HepG2 (cell line): Measurements from ENCODE around the gene PGRMC2. TPM values are rescaled to one million over a fixed set of nuclear protein-coding genes. Genes with fewer than 3 reads are reported as not detected.

Experiments used
- ARID3A ChIP-seq: IDR thresholded peaks from 2 replicates; pipeline ENCODE4 v1.6.1; 2012; ENCODE audit warnings: low read depth, low read length, improper control_type of control experiment
- CREB3 ChIP-seq: sonication (generic); formaldehyde crosslinking; IDR thresholded peaks from 2 replicates; pipeline ENCODE4 v1.5.0; 2020; ENCODE audit warnings: missing genetic modification reagents
- ELF1 ChIP-seq: sonication (generic); formaldehyde crosslinking; IDR thresholded peaks from 2 replicates; pipeline ENCODE4 v1.4.0; 2020; ENCODE audit warnings: missing genetic modification reagents
- GATA4 ChIP-seq: sonication (generic); IDR thresholded peaks from 2 replicates; pipeline ENCODE4 v1.6.1; 2016; ENCODE audit warnings: antibody characterized with exemption, low read depth, borderline replicate concordance
- HOXA7 ChIP-seq: sonication (generic); formaldehyde crosslinking; IDR thresholded peaks from 2 replicates; pipeline ENCODE4 v1.8.1; 2022; ENCODE audit warnings: mild to moderate bottlenecking, missing genetic modification reagents, moderate library complexity
- JUNB ChIP-seq: sonication (generic); formaldehyde crosslinking; IDR thresholded peaks from 2 replicates; pipeline ENCODE4 v1.8.0; 2022; ENCODE audit warnings: missing genetic modification reagents, mild to moderate bottlenecking, borderline replicate concordance
- KAT8 ChIP-seq: IDR thresholded peaks from 2 replicates; pipeline ENCODE4 v1.6.1; 2016; ENCODE audit warnings: missing genetic modification reagents, missing compliant biosample characterization
- MYPOP ChIP-seq: sonication (generic); formaldehyde crosslinking; IDR thresholded peaks from 2 replicates; pipeline ENCODE4 v1.8.1; 2023; ENCODE audit warnings: mild to moderate bottlenecking, moderate library complexity, missing genetic modification reagents
- POGK ChIP-seq: sonication (generic); formaldehyde crosslinking; conservative IDR thresholded peaks from 2 replicates; pipeline ENCODE4 v1.8.0; 2022; ENCODE audit warnings: mild to moderate bottlenecking, moderate library complexity, missing genetic modification reagents
- TFE3 ChIP-seq: IDR thresholded peaks from 2 replicates; pipeline ENCODE4 v1.6.1; 2016
- ZBTB10 ChIP-seq: sonication (generic); formaldehyde crosslinking; IDR thresholded peaks from 2 replicates; pipeline ENCODE4 v1.4.0; 2020; ENCODE audit warnings: missing genetic modification reagents, borderline replicate concordance
- ZNF263 ChIP-seq: sonication (generic); formaldehyde crosslinking; IDR thresholded peaks from 2 replicates; pipeline ENCODE4 v1.4.0; 2020; ENCODE audit warnings: missing genetic modification reagents
- ZNF280B ChIP-seq: sonication (generic); formaldehyde crosslinking; IDR thresholded peaks from 2 replicates; pipeline ENCODE4 v1.5.0; 2020; ENCODE audit warnings: missing genetic modification reagents, mild to moderate bottlenecking, borderline replicate concordance
- ZNF777 ChIP-seq: sonication (generic); formaldehyde crosslinking; IDR thresholded peaks from 2 replicates; pipeline ENCODE4 v1.4.0; 2020; ENCODE audit warnings: missing genetic modification reagents
- polyA plus RNA-seq, 8 experiments: library from polyadenylated mRNA; depleted of rRNA in 3 of 8; stranded (reverse) in 7 of 8; unstranded in 1 of 8; fragments of >200 nt; fragmentation: Illumina TruSeq in 4 of 8; extraction: Trizol in 4 of 8; gene quantifications; 2 replicates each; pipeline versions ENCODE4 v1.2.1 to v1.2.3, GENCODE V29; 2011 to 2016; ENCODE audit warnings: low read depth in 4 of 8, missing spikeins in 1 of 8, mixed read lengths in 1 of 8; ENCODE audit not compliant: insufficient read depth in 1 of 8
- total RNA-seq, 5 experiments: library from RNA; depleted of rRNA; stranded (reverse); fragments of >200 nt; fragmentation: Illumina TruSeq; extraction: Trizol; gene quantifications; 2 replicates each; pipeline ENCODE4 v1.2.3, GENCODE V29; 2016; ENCODE audit warnings: low read depth in 1 of 5

Gene PGRMC2
- total and polyA plus RNA-seq, 2 of the 13 experiments (the other 11 are each of a cell fraction or from before 2014, with no cell fraction given) = 16.0 to 19.8 TPM

- TF ChIP-seq CREB3 (peak; percentile 92; the same call in 1 of the 2 replicates), POGK (peak; percentile 98), ELF1 (CRISPR knock-in tag) (peak; percentile 80), ZNF280B (peak; percentile 100), MYPOP (CRISPR knock-in tag) (peak; percentile 99), KAT8 (CRISPR knock-in tag) (peak; percentile 93), ZNF777 (CRISPR knock-in tag) (peak; percentile 81), TFE3 (CRISPR knock-in tag) (peak; percentile 97), ARID3A (no peak), ZNF263 (peak; percentile 78), GATA4 (peak; percentile 57; the same call in 1 of the 2 replicates), JUNB (CRISPR knock-in tag) (peak; percentile 88), HOXA7 (CRISPR knock-in tag) (0 out of 2 replicates have a peak, but pooled peaks have one; percentile 20), ZBTB10 (CRISPR knock-in tag) (peak; percentile 68; the same call in 1 of the 2 replicates)
Observed at GRCh38 chr4:128287871-128288688, 467 bp upstream of the PGRMC2 start (continued).
